Measurements from ENCODE around the gene IFNAR2.

IFNAR2 gene

DNA sequence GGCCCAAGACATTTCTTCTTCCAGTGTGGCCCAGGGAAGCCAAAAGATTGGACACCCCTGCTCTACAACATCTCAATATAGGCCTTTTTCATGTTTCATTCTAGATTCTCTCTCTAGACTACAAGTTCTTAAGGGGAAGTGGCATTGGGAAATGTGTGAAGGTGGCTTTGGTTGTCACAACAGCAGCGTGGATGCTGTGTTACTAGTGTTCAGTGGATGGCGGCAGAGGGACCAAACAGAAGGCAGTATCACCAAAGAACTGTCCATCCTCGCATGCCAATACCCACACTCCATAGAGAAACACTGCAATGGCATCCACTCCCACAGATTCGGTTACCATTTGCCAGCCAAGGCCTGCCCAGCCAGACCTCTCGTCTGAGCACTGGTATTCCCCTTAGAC is 24.3 kb upstream of the IFNAR2 start:
- DNase-seq (ENCODE audit: low read depth): no peak
- TF ChIP-seq, protein P1, sequence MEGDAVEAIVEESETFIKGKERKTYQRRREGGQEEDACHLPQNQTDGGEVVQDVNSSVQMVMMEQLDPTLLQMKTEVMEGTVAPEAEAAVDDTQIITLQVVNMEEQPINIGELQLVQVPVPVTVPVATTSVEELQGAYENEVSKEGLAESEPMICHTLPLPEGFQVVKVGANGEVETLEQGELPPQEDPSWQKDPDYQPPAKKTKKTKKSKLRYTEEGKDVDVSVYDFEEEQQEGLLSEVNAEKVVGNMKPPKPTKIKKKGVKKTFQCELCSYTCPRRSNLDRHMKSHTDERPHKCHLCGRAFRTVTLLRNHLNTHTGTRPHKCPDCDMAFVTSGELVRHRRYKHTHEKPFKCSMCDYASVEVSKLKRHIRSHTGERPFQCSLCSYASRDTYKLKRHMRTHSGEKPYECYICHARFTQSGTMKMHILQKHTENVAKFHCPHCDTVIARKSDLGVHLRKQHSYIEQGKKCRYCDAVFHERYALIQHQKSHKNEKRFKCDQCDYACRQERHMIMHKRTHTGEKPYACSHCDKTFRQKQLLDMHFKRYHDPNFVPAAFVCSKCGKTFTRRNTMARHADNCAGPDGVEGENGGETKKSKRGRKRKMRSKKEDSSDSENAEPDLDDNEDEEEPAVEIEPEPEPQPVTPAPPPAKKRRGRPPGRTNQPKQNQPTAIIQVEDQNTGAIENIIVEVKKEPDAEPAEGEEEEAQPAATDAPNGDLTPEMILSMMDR (conservative IDR thresholded peaks at IDR 0.05; ENCODE audit: low read length): no peak
- H3K4me3 ChIP-seq (ENCODE audit: low read length): no peak overlapping the region

DNA sequence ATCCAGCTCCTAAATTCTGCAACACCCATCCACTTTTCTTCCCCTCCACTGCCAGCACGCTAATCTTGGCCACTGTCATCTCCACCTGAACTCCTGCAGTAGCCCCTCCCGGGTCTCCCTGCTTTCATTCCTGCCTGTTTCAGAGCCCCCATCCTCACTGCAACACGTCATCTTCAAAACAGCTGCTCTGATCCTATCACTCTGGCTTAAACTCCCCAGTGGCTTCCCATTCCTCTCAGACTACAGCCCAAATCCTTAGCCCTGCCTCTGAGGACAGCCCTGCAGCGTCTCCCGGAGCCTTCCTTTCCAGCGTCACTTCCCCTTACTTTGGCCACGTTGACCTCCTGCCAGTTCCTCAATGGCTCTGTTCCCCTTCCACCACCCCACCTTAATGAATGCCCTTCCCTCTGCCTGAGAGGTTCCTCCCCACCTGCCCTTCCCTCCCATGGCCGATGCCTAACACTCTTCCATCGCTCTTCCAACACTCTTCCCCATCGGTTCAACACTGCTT is 22.9 kb upstream of the IFNAR2 start:
- H3K4me3 ChIP-seq (ENCODE audit: low read length): no peak overlapping the region
- TF ChIP-seq, protein P1 (conservative IDR thresholded peaks at IDR 0.05; ENCODE audit: low read length): no peak
- DNase-seq (ENCODE audit: low read depth): no peak

DNA sequence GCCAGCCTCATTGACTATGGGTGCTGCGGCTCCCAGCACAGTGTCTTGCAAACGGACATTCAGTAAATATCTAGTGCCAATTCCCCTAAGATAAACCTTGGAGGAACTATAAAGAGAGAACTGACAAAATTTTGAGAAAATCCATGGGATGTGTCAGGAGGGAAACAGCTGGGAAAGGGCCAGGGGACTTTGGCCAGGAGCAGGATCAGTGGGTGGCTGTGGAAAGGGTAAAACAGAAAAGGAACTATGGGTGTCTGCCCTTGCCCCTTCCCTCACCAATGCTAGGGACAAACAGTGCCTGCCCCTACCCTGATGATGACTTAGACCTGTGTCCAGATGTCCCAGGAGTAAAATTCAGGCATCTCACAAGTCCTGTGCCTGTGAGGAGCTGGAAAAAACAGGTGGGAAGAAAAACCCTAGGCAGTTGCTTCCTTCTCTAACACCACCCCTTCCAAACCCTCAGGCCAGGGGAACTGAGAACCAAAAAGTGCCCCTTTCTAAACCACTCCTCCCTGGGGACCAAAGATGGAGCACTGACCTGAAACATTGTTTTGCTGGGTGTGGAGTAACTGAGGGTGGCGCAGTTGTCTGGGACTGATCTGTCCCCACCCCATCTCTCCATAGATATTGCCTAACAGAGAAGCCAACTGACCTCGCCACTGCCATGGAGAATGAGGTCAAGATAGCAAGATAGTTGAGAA is 22.1 kb upstream of the IFNAR2 start:
- TF ChIP-seq, protein P1 (conservative IDR thresholded peaks at IDR 0.05; ENCODE audit: low read length): no peak

DNA sequence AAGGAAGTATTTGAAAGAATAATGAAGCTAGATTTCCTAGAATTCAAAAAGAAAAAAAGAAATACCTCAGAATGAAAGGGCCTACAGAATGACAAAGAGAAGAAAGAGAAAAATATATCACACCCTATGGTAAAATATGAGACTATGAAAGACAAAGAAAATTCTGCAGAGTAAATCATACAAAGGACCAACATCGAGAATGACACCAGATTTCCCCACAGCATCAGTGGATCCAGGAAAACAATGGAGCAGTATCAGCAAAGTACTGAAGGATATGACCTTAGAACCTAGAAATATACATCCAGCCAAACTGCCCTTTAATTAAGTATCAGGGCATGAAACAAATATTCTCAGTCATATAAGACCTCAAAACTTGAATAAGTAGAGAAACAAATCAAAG is 21.2 kb upstream of the IFNAR2 start:
- TF ChIP-seq, protein P1 (conservative IDR thresholded peaks at IDR 0.05; ENCODE audit: low read length): no peak
- H3K4me3 ChIP-seq (ENCODE audit: low read length): no peak overlapping the region
- no peak for DNase-seq (ENCODE audit: low read depth)

More for the DNA sequence above, 22.1 kb upstream of the IFNAR2 start:
- H3K4me3 ChIP-seq (ENCODE audit: low read length): no peak overlapping the region
- DNase-seq (ENCODE audit: low read depth): no peak

DNA sequence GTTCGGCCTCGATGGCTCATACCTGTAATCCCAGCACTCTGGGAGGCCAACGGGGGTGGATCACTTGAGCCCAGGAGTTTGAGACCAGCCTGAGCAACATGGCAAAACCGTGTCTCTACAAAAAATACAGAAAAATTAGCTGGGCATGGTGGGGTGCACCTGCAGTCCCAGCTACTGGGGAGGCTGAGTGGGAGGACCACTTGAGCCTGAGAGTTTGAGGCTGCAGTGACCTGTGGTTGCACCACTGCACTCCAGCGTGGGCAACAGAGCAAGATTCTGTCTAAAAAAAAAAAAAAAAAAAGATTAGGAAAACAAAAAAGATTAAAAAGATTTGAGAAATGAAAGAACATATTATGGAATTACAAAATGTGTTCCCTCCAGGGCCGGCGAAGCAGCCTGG is 18.4 kb upstream of the IFNAR2 start:
- no peak for DNase-seq (ENCODE audit: low read depth)
- TF ChIP-seq, protein P1 (conservative IDR thresholded peaks at IDR 0.05; ENCODE audit: low read length): no peak
- H3K4me3 ChIP-seq (ENCODE audit: low read length): no peak overlapping the region

DNA sequence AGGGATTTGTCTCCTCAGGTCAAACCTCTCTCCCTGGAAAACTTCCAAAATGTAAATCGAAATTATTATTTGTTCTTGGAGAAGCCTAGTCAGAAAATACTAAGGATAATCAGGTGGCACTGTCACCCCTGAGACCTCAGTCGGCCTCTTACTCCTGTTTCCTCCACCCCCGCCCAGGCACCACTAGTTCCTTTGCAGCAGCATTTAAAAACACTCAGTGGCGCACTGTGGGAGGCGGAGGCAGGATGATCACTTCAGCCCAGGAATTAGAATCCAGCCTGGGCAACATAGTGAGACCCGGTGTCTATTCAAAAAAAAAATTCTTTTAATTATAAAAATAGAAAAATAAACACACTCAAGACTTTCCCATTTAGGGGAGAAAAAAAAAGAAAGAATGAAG is 18.0 kb upstream of the IFNAR2 start:
- peak overlapping the region; percentile 28 for H3K4me3 ChIP-seq (ENCODE audit: low read length)
- no peak for DNase-seq (ENCODE audit: low read depth)
- TF ChIP-seq, protein P1 (conservative IDR thresholded peaks at IDR 0.05; ENCODE audit: low read length): no peak

DNA sequence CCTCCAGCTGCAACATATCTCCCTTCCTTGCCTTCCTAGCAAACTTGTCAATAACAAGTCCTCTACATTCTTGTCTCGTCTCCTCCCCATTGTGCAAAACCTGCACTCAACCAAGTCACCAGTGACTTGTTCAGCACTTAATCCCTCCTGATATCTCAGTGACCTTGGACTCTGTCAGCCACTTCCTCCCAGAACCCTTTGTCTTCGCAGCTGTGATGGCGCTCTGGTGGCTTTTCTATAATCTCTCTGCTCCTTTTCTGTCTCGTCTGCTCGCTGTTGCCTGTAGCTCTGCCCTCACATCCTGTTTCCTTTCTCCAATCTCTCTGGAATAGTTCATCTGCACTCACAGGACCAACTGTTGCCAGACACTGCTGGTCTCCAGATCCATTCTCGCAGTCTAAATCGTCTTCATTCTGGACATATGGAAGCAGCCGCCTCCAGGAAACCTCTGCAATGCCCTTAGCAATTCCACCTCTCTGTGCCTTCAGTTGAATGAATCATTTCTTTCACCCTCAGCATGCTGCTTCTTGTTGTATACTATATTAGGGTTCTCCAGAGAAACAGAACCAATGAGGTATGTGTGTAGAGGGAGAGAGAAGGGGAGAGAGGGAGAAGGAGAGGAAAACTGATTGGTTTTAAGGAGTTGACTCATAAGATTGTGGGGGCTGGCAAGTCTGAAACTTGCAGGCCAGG is 17.4 kb upstream of the IFNAR2 start:
- H3K4me3 ChIP-seq (ENCODE audit: low read length): peak overlapping the region; percentile 28
- DNase-seq (ENCODE audit: low read depth): peak; percentile 54
- TF ChIP-seq, protein P1 (conservative IDR thresholded peaks at IDR 0.05; ENCODE audit: low read length): no peak
